ENCODE results near the gene SMCO2.

Gene SMCO2

DNA sequence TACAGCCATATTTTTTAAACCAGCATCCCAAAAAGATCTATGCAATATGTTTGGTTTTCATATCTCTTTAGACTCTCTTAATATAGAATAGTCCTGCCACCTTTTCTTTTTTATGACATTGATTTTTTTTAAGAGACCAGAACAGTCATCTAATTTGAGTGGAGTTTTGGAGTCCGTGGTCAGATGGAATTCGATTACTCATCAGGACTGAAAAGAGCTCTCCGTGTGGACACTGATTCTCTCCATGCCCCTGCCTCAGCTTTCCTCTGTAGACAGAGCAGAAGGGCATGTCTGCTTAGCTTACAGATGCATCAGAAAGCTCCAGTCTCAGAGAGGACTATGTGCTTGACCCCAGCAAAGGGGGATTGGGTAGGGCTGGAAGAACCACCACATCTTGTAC is 27.8 kb downstream of the SMCO2 start:
- Histone ChIP-seq H3K36me3 (ENCODE audit: control insufficient read depth in 2 of 2, insufficient read depth in 1 of 2, low read length in 2 of 2) (no peaks in the 10 kb centered on the region), H3K4me1 (ENCODE audit: control insufficient read depth, insufficient read depth, low read length) (no peaks in the 10 kb centered on the region), H3K9me3 (ENCODE audit: control insufficient read depth, insufficient read depth, low read depth, low read length) (no peaks in the 10 kb centered on the region), H3K4me3 (ENCODE audit: low read depth, low read length) (no peak overlapping the region), H3K27ac (ENCODE audit: extremely low read depth, low read depth, low read length) (no peak overlapping the region)
- TF ChIP-seq TCF7L2 (IDR thresholded peaks at IDR 0.05; ENCODE audit: borderline replicate concordance, low read depth, low read length) (no peak), KLF1 (tag by site-specific recombination; IDR thresholded peaks at IDR 0.05) (no peak), ZFP3 (tag by site-specific recombination; IDR thresholded peaks at IDR 0.05; ENCODE audit: low read depth) (no peak), ZNF211 (tag by site-specific recombination; IDR thresholded peaks at IDR 0.05; ENCODE audit: low read depth) (no peak), ZNF114 (tag by site-specific recombination; IDR thresholded peaks at IDR 0.05) (no peak), OVOL3 (tag by site-specific recombination; IDR thresholded peaks at IDR 0.05) (no peak), ZNF610 (tag by site-specific recombination; IDR thresholded peaks at IDR 0.05; ENCODE audit: borderline replicate concordance) (no peak), ZNF571 (tag by site-specific recombination; IDR thresholded peaks at IDR 0.05) (no peak)
- TF ChIP-seq, protein P1, sequence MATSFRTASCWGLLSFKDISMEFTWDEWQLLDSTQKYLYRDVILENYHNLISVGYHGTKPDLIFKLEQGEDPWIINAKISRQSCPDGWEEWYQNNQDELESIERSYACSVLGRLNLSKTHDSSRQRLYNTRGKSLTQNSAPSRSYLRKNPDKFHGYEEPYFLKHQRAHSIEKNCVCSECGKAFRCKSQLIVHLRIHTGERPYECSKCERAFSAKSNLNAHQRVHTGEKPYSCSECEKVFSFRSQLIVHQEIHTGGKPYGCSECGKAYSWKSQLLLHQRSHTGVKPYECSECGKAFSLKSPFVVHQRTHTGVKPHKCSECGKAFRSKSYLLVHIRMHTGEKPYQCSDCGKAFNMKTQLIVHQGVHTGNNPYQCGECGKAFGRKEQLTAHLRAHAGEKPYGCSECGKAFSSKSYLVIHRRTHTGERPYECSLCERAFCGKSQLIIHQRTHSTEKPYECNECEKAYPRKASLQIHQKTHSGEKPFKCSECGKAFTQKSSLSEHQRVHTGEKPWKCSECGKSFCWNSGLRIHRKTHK (tag by site-specific recombination; IDR thresholded peaks at IDR 0.05): no peak
- TF ChIP-seq, protein P2, sequence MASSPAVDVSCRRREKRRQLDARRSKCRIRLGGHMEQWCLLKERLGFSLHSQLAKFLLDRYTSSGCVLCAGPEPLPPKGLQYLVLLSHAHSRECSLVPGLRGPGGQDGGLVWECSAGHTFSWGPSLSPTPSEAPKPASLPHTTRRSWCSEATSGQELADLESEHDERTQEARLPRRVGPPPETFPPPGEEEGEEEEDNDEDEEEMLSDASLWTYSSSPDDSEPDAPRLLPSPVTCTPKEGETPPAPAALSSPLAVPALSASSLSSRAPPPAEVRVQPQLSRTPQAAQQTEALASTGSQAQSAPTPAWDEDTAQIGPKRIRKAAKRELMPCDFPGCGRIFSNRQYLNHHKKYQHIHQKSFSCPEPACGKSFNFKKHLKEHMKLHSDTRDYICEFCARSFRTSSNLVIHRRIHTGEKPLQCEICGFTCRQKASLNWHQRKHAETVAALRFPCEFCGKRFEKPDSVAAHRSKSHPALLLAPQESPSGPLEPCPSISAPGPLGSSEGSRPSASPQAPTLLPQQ (tag by site-specific recombination; IDR thresholded peaks at IDR 0.05): no peak
- TF ChIP-seq, protein P3, sequence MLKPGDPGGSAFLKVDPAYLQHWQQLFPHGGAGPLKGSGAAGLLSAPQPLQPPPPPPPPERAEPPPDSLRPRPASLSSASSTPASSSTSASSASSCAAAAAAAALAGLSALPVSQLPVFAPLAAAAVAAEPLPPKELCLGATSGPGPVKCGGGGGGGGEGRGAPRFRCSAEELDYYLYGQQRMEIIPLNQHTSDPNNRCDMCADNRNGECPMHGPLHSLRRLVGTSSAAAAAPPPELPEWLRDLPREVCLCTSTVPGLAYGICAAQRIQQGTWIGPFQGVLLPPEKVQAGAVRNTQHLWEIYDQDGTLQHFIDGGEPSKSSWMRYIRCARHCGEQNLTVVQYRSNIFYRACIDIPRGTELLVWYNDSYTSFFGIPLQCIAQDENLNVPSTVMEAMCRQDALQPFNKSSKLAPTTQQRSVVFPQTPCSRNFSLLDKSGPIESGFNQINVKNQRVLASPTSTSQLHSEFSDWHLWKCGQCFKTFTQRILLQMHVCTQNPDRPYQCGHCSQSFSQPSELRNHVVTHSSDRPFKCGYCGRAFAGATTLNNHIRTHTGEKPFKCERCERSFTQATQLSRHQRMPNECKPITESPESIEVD (tag by site-specific recombination; IDR thresholded peaks at IDR 0.05): no peak
- POLR2A ChIA-PET: no interaction called here
- CTCF ChIA-PET: no interaction called here

DNA sequence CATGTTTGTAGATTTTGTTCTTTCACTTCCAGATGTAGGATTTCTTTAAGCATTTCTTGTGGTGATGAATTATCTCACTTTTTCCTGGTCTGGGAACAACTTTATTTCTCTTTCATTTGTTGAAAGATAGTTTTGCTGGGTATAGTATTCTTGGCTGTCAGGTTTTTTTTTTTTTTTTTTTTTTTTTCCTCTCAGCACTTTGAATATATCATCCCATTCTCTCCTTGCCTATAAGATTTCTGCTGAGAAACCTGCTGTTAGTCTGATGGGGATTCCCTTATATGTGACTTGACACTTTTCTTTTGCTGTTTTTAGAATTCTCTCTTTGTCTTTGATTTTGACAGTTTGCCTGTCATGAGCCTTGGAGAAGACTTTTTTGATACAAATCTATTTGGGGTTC is 30.5 kb downstream of the SMCO2 start:
- CTCF ChIA-PET: no interaction called here
- Histone ChIP-seq H3K36me3 (ENCODE audit: control insufficient read depth in 2 of 2, insufficient read depth in 1 of 2, low read length in 2 of 2) (no peaks in the 10 kb centered on the region), H3K9me3 (ENCODE audit: control insufficient read depth, insufficient read depth, low read depth, low read length) (no peaks in the 10 kb centered on the region), H3K4me1 (ENCODE audit: control insufficient read depth, insufficient read depth, low read length) (no peaks in the 10 kb centered on the region), H3K27ac (ENCODE audit: extremely low read depth, low read depth, low read length) (no peak overlapping the region), H3K4me3 (ENCODE audit: low read depth, low read length) (no peak overlapping the region)
- TF ChIP-seq ZNF23 (tag by site-specific recombination; IDR thresholded peaks at IDR 0.05; ENCODE audit: borderline replicate concordance) (no peak), TRIM28 (IDR thresholded peaks at IDR 0.05; ENCODE audit: borderline replicate concordance, low read length) (peak; percentile 90), ZNF366 (tag by site-specific recombination; conservative IDR thresholded peaks at IDR 0.05) (no peak), ZFP69B (tag by site-specific recombination; IDR thresholded peaks at IDR 0.05) (no peak), SETDB1 (IDR thresholded peaks at IDR 0.05; ENCODE audit: insufficient read length, low read length) (peak; percentile 98), ZNF350 (tag by site-specific recombination; IDR thresholded peaks at IDR 0.05) (no peak), ZNF791 (tag by site-specific recombination; IDR thresholded peaks at IDR 0.05) (peak; percentile 98), ZNF677 (tag by site-specific recombination; IDR thresholded peaks at IDR 0.05) (peak; percentile 71)
- POLR2A ChIA-PET: no interaction called here

DNA sequence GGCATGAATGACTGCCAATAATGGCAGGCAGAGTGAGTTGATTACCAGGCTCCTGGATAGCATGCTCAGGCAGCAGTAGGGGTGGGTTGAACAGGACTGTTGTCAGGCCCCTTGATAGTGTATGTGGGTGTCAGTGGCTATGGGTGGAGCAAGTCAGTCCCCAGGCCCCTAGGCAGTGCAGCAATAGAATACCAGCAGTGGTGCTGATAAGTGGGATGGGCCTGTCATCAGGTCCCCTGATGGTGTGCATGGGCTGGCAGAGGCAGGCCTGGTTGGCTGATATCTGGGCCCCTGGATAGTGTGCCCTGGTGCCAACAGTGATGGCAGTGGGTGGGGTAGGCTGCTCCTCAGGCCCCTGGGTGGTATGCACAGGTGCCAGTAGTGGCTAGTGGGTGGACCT is 32.4 kb downstream of the SMCO2 start:
- TF ChIP-seq ZFP3 (tag by site-specific recombination; IDR thresholded peaks at IDR 0.05; ENCODE audit: low read depth) (no peak), ZNF530 (tag by site-specific recombination; IDR thresholded peaks at IDR 0.05; ENCODE audit: low read depth) (no peak)
- TF ChIP-seq, protein P4, sequence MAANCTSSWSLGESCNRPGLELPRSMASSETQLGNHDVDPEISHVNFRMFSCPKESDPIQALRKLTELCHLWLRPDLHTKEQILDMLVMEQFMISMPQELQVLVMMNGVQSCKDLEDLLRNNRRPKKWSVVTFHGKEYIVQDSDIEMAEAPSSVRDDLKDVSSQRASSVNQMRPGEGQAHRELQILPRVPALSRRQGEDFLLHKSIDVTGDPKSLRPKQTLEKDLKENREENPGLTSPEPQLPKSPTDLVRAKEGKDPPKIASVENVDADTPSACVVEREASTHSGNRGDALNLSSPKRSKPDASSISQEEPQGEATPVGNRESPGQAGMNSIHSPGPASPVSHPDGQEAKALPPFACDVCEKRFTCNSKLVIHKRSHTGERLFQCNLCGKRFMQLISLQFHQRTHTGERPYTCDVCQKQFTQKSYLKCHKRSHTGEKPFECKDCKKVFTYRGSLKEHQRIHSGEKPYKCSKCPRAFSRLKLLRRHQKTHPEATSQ (tag by site-specific recombination; IDR thresholded peaks at IDR 0.05): no peak
- no peaks in the 10 kb centered on the region for H3K9me3 ChIP-seq (ENCODE audit: control insufficient read depth, insufficient read depth, low read depth, low read length)
- no peak overlapping the region for H3K27ac ChIP-seq (ENCODE audit: extremely low read depth, low read depth, low read length)
- POLR2A ChIA-PET: no interaction called here
- no peaks in the 10 kb centered on the region for H3K36me3 ChIP-seq (ENCODE audit: control insufficient read depth in 2 of 2, insufficient read depth in 1 of 2, low read length in 2 of 2)
- H3K4me1 ChIP-seq (ENCODE audit: control insufficient read depth, insufficient read depth, low read length): no peaks in the 10 kb centered on the region
- CTCF ChIA-PET: no interaction called here
- no peak overlapping the region for H3K4me3 ChIP-seq (ENCODE audit: low read depth, low read length)

Data from HEK293 (cell line).